Muscle layer of colon (tissue), 2 donors: ENCODE measurements around the gene DLG4.
"Not testable (repeated sequence)": the region's sequence is repeated elsewhere in the genome, so short reads cannot be mapped to it uniquely, and the experiment has no call there.

ENCODE experiments used
- H3K27ac ChIP-seq: one replicate; pipeline ENCODE4 v1.7.0; 2013; ENCODE audit warnings: low read depth, mild to moderate bottlenecking, low read length, moderate library complexity
- H3K27me3 ChIP-seq, 2 donors: one replicate each; pipeline ENCODE4 v1.7.0; 2013; ENCODE audit warnings: low read length in 2 of 2, mild to moderate bottlenecking in 2 of 2; ENCODE audit not compliant: insufficient read depth in 2 of 2, control insufficient read depth in 1 of 2
- H3K36me3 ChIP-seq: one replicate; pipeline ENCODE4 v1.7.0; 2013; ENCODE audit warnings: mild to moderate bottlenecking, low read length; ENCODE audit not compliant: insufficient read depth
- H3K4me1 ChIP-seq: one replicate; pipeline ENCODE4 v1.7.0; 2013; ENCODE audit warnings: mild to moderate bottlenecking, low read length; ENCODE audit not compliant: insufficient read depth
- H3K4me3 ChIP-seq, 2 donors: one replicate each; pipeline ENCODE4 v1.7.0; 2013; ENCODE audit warnings: low read length in 2 of 2, low read depth in 1 of 2, mild to moderate bottlenecking in 1 of 2, moderate library complexity in 1 of 2
- H3K9ac ChIP-seq: one replicate; pipeline ENCODE4 v1.7.0; 2013; ENCODE audit warnings: low read length
- H3K9me3 ChIP-seq: one replicate; pipeline ENCODE4 v1.7.0; 2013; ENCODE audit warnings: mild to moderate bottlenecking, low read length
- donor health status: abdominal sarcoma.
- donor health status: Adenocarcinoma of cecum.

DLG4 gene

DNA sequence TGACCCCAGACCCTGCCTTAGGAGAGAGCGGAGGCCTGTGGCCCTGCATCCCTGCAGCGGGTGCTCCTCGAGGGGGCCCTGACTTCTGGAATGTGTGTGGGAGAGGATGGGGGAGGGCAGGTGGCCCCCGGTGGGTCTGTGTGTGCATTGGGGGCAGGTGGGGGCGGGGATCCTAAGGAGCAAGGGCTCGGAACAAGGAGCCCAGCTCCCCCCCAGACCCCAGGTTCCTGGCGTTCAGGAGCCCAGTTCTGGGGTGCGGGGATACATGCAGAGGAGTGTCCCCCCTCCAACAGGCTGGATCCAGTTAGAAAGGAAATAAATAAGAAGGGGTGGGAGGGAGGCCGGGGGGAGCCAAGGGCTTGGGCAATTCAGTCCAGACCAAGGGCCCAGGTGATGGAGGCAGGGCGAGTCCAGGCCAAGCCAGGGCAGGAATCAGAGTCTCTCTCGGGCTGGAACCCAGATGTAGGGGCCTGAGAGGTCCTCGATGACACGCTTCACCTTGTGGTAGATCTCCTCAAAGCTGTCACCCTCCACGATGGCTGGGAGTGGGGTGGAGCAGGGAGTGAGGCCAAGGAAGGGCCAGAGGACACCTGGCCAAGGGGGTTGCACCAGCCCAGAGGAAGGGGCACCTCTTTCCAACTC lies 29.2 kb downstream of the DLG4 start:
- H3K4me3 ChIP-seq = no peak overlapping the region
- H3K9me3 ChIP-seq = no peaks in the 10 kb centered on the region
- H3K9ac ChIP-seq = no peak overlapping the region
- no peaks in the 10 kb centered on the region for H3K27me3 ChIP-seq
- peaks cover 29% of the 10 kb centered on the region for H3K36me3 ChIP-seq
- H3K27ac ChIP-seq = no peak overlapping the region
- no peaks in the 10 kb centered on the region for H3K4me1 ChIP-seq

DNA sequence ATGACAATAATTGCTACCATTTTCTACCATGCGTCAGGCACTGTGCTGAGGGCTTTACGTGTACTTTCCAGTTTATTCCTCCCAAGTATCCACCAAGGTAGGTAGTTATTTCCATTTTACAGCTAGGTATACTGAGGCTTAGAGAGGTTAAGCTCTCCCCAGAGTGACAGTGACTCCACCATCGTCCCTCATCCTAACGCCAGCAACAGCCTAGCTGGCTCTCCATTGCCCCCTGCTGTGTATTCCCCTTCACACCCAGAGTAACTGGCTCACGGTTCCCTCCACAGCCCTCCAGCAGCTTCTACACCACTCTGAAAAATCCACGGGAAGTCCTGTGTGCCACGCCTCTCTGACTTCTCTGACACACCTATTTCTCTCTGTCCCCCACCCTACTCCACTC lies 33.4 kb downstream of the DLG4 start:
- Histone ChIP-seq H3K4me1 (no peaks in the 10 kb centered on the region), H3K9ac (no peak overlapping the region), H3K36me3 (no peaks in the 10 kb centered on the region)

DNA sequence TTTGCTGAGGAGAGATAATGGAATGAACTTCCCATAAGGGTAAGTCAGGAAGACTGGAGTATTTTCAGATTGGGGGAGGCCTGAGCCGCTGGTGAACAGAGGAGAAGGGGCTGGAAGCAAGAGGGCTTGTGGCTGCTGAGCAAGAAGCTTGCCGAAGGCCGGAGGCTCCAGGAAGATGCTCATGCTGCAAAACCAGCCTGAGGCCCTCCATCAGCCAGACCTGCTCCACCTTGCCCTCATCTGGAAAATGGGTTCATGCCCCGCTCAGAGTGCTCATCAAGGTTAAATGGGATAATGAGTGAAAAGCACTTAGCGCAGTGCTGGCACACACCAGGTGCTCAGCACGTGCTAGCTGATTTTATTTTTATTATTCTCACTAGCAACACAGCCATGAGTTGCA lies 35.0 kb downstream of the DLG4 start:
- no peak overlapping the region for H3K4me3 ChIP-seq
- no peaks in the 10 kb centered on the region for H3K9me3 ChIP-seq
- no peaks in the 10 kb centered on the region for H3K36me3 ChIP-seq
- no peak overlapping the region for H3K9ac ChIP-seq
- no peaks in the 10 kb centered on the region for H3K27me3 ChIP-seq
- H3K27ac ChIP-seq = no peak overlapping the region
- no peaks in the 10 kb centered on the region for H3K4me1 ChIP-seq

More for the DNA sequence above, 33.4 kb downstream of the DLG4 start:
- Histone ChIP-seq H3K4me3 (no peak overlapping the region), H3K27me3 (no peaks in the 10 kb centered on the region), H3K9me3 (no peaks in the 10 kb centered on the region), H3K27ac (no peak overlapping the region)

DNA sequence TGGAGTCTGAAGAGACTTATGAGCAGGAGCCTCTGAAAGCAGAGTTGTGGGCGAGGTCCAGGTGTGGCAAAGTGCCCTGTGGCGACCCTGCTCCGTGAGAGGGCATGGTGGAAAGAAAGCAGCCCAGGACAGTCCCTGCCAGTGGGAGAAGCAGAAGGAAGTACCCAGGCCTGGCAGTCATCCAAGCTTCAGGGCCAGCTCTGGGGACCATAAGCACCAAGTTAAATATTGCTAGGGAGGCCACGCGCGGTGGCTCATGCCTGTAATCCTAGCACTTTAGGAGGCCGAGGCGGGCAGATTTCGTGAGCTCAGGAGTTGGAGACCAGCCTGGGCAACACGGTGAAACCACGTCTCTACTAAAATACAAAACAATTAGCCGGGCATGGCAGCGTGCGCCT lies 35.5 kb downstream of the DLG4 start:
- Histone ChIP-seq H3K4me3 (no peak overlapping the region), H3K27me3 (no peaks in the 10 kb centered on the region), H3K9me3 (no peaks in the 10 kb centered on the region), H3K36me3 (no peaks in the 10 kb centered on the region), H3K4me1 (no peaks in the 10 kb centered on the region), H3K9ac (no peak overlapping the region), H3K27ac (no peak overlapping the region)

GRCh38 chr17:7183433-7184090 lies 36.1 kb downstream of the DLG4 start:
- H3K4me1 ChIP-seq = no peaks in the 10 kb centered on the region
- no peaks in the 10 kb centered on the region for H3K9me3 ChIP-seq
- H3K4me3 ChIP-seq = no peak overlapping the region
- no peak overlapping the region for H3K9ac ChIP-seq
- H3K27me3 ChIP-seq = peaks cover 0 to 1% of the 10 kb centered on the region in 2 donors
- H3K36me3 ChIP-seq = no peaks in the 10 kb centered on the region
- H3K27ac ChIP-seq = no peak overlapping the region

- not testable (repeated sequence) for H3K27ac ChIP-seq, H3K36me3 ChIP-seq, H3K9me3 ChIP-seq, H3K4me1 ChIP-seq, H3K9ac ChIP-seq, H3K4me3 ChIP-seq
- H3K27me3 ChIP-seq = peaks cover 6 to 15% of the 10 kb centered on the region in 2 donors
Measured at GRCh38 chr17:7182101-7182500, 37.5 kb downstream of the DLG4 start.

- Histone ChIP-seq H3K27me3 (peaks cover 16 to 33% of the 10 kb centered on the region in 2 donors), H3K9ac (no peak within 1 kb of the TSS), H3K4me3 (no peak within 1 kb of the TSS), H3K27ac (no peak within 1 kb of the TSS), H3K9me3 (no peaks in the 10 kb centered on the region), H3K36me3 (no peaks in the 10 kb centered on the region), H3K4me1 (peaks cover 11% of the 10 kb centered on the region)
Measured at GRCh38 chr17:7179317-7180254, 40.0 kb downstream of the DLG4 start, which contains the start of gene ASGR1. ASGR1 (minus strand) TSS chr17:7179370; CDS start chr17:7178563, 807 bp downstream.

- no peaks in the 10 kb centered on the region for H3K9me3 ChIP-seq
Measured at GRCh38 chr17:7178973-7179316, 40.7 kb downstream of the DLG4 start.

GRCh38 chr17:7177954-7178477 lies 41.6 kb downstream of the DLG4 start:
- H3K9ac ChIP-seq = no peak overlapping the region
- H3K4me3 ChIP-seq = peak overlapping the region; percentile 2 to 52
- no peak overlapping the region for H3K27ac ChIP-seq
- no peaks in the 10 kb centered on the region for H3K36me3 ChIP-seq
- peaks cover 19 to 41% of the 10 kb centered on the region in 2 donors for H3K27me3 ChIP-seq
- peaks cover 15% of the 10 kb centered on the region for H3K4me1 ChIP-seq
- H3K9me3 ChIP-seq = no peaks in the 10 kb centered on the region

More at GRCh38 chr17:7178973-7179316, 40.7 kb downstream of the DLG4 start:
- H3K27ac ChIP-seq = no peak overlapping the region
- no peak overlapping the region for H3K4me3 ChIP-seq
- H3K36me3 ChIP-seq = no peaks in the 10 kb centered on the region
- peaks cover 15% of the 10 kb centered on the region for H3K4me1 ChIP-seq
- H3K27me3 ChIP-seq = peaks cover 19 to 34% of the 10 kb centered on the region in 2 donors
- H3K9ac ChIP-seq = no peak overlapping the region

- peak overlapping the region; percentile 2 to 52 for H3K4me3 ChIP-seq
- no peak overlapping the region for H3K9ac ChIP-seq
- H3K27me3 ChIP-seq = peaks cover 19 to 41% of the 10 kb centered on the region in 2 donors
- no peaks in the 10 kb centered on the region for H3K9me3 ChIP-seq
- peaks cover 15% of the 10 kb centered on the region for H3K4me1 ChIP-seq
- H3K27ac ChIP-seq = no peak overlapping the region
- no peaks in the 10 kb centered on the region for H3K36me3 ChIP-seq
Measured at GRCh38 chr17:7177191-7177953, 42.3 kb downstream of the DLG4 start.

DNA sequence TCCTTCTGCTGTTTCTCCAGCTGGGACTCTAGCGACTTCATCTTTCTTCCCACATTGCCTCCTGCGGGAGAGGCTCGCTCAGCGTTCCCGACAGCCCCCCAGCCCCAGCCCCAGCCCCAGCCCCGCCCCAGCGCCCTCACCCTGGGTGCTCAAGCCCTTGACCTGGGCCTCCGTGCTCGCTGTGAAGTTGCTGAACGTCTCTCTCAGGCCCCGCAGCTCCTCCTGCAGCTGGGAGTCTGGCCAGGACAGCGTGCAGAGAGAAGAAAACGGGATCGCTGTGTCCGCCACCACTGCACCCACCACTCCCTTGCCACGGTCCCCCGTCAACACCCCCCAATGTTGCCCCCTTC lies 42.8 kb downstream of the DLG4 start:
- Histone ChIP-seq H3K27ac (no peak overlapping the region), H3K36me3 (no peaks in the 10 kb centered on the region), H3K9me3 (no peaks in the 10 kb centered on the region), H3K4me3 (peak overlapping the region; percentile 2 to 52), H3K27me3 (peaks cover 19 to 41% of the 10 kb centered on the region in 2 donors), H3K4me1 (peaks cover 15% of the 10 kb centered on the region), H3K9ac (no peak overlapping the region)
